Prostate gland (tissue), 2 donors: ENCODE measurements around the gene LDB3.

Experiments used
- POLR2A ChIP-seq: fragments of 450-650 bp; IDR thresholded peaks from one replicate; pipeline ENCODE4 v1.6.1; 2016; ENCODE audit warnings: antibody characterized with exemption, mild to moderate bottlenecking
- POLR2AphosphoS5 ChIP-seq: sonication (generic); formaldehyde crosslinking; IDR thresholded peaks from one replicate; pipeline ENCODE4 v1.6.1; 2017; ENCODE audit warnings: antibody characterized with exemption
- TF ChIP-seq, protein P1 (sequence below), 4 experiments: fragments of 200-600 bp in 2 of 4; fragments of 450-650 bp in 2 of 4; sonication (generic) in 2 of 4; IDR thresholded peaks; 1 replicate in 3 of 4; 2 replicates in 1 of 4; pipeline ENCODE4 v1.5.1; 2016 to 2019; ENCODE audit warnings: antibody characterized with exemption in 4 of 4, mild to moderate bottlenecking in 2 of 4, moderate library complexity in 2 of 4

DNA sequence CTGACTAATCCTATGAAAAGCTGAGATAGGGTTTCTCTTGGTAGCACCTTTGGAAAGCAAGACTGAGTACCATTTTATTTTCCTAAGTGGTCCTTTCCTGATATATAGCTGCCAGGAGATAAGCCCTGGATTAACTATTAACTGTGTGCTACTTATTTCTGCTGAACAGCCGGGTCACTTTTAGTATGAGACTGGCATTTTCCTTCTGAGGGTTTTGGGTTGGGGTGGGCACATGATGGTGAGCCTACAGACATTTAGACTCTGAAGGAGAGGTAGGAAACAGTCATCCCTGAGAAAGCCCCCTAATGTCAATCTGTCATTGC lies 58.3 kb downstream of the LDB3 start:
- TF ChIP-seq, protein P1, sequence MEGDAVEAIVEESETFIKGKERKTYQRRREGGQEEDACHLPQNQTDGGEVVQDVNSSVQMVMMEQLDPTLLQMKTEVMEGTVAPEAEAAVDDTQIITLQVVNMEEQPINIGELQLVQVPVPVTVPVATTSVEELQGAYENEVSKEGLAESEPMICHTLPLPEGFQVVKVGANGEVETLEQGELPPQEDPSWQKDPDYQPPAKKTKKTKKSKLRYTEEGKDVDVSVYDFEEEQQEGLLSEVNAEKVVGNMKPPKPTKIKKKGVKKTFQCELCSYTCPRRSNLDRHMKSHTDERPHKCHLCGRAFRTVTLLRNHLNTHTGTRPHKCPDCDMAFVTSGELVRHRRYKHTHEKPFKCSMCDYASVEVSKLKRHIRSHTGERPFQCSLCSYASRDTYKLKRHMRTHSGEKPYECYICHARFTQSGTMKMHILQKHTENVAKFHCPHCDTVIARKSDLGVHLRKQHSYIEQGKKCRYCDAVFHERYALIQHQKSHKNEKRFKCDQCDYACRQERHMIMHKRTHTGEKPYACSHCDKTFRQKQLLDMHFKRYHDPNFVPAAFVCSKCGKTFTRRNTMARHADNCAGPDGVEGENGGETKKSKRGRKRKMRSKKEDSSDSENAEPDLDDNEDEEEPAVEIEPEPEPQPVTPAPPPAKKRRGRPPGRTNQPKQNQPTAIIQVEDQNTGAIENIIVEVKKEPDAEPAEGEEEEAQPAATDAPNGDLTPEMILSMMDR (IDR thresholded peaks at IDR 0.05), result no peak
- no peak for TF ChIP-seq POLR2A
- no peak for TF ChIP-seq POLR2AphosphoS5
